Measurements from ENCODE around the gene BRINP3.

BRINP3 gene

GRCh38 chr1:190098107-190098506 is 379.6 kb downstream of the BRINP3 start:
- DNase-seq = no peak

- no peak for DNase-seq
Measured at GRCh38 chr1:190095596-190095995, 382.1 kb downstream of the BRINP3 start.

GRCh38 chr1:190084552-190084951 is 393.1 kb downstream of the BRINP3 start:
- no peak for DNase-seq

GRCh38 chr1:190068304-190068703 is 409.4 kb downstream of the BRINP3 start:
- no peak for DNase-seq

- DNase-seq = peak; percentile 30
Measured at GRCh38 chr1:190067592-190067991, 410.1 kb downstream of the BRINP3 start.

- DNase-seq = no peak
Measured at GRCh38 chr1:190066011-190066410, 411.7 kb downstream of the BRINP3 start.

DNA sequence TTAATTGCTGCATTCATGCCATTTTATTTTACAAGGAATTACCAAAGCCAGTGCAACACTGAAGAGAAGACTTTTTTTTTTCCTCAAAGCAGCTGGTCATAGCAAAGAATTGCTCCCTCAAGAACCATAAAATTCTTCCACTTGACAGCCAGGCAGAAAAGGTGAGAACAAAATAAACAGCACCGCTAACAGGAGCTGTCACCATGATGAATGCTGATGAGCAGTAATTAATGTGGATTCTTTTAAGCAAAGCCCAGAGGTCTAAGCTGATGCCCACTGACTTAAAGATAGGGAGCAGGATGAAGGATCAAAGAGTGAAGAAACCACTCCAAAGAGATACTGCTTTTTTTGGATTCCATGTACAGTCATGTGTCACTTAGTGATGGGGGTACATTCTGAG is 428.4 kb downstream of the BRINP3 start:
- DNase-seq = no peak

Measured in HCEC 1CT (cell line).